HFF-Myc (cell line): ENCODE data around the gene C1orf146.
A peak's percentile ranks its signal among the peaks of the same experiment; 100 is the strongest.

ENCODE experiments used
- DNase-seq: peaks from one replicate; pipeline ENCODE4 v3.0.0-alpha.2; 2011; ENCODE audit warnings: low read depth; ENCODE audit errors: extremely low read depth
- H3K4me3 ChIP-seq: replicated peaks from 2 replicates; pipeline ENCODE4 v1.5.1; 2011; ENCODE audit warnings: low read depth, mild to moderate bottlenecking, control low read depth, low read length
- TF ChIP-seq, protein P1 (sequence below): IDR thresholded peaks from 2 replicates; pipeline ENCODE4 v1.5.1; 2012; ENCODE audit warnings: mild to moderate bottlenecking, low read depth, low read length, control low read depth; ENCODE audit errors: missing control alignments

The C1orf146 gene

DNA sequence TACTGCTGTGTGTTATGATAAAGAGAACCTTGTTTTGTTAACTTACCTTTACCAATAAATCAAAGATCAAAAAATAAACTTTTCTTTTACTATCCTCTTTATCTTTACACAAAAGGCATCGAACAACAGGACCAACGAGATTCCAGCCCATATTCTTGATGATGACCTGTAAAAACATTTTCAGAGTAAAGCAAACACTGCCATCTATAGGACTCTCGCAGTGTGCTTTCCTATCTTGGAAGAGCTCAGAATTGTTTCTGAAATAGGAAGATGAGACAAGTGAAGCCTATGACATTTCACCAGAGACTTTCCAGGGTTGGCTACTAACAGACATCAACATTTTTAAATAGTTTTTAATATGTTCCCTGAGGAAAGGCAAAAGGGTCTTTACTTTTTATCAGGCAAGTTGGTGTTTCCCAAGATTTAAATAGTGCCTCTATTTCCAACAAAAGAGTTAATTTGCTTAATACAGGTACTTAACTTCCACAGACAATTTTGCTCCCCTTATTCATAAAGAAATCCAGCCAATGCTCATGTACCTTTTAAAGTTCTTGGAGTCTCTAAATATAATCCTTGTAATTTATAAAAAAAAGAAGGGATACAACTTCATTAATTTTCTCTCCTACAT is 73.8 kb downstream of the C1orf146 start:
- peak; percentile 22 for DNase-seq
- TF ChIP-seq, protein P1, sequence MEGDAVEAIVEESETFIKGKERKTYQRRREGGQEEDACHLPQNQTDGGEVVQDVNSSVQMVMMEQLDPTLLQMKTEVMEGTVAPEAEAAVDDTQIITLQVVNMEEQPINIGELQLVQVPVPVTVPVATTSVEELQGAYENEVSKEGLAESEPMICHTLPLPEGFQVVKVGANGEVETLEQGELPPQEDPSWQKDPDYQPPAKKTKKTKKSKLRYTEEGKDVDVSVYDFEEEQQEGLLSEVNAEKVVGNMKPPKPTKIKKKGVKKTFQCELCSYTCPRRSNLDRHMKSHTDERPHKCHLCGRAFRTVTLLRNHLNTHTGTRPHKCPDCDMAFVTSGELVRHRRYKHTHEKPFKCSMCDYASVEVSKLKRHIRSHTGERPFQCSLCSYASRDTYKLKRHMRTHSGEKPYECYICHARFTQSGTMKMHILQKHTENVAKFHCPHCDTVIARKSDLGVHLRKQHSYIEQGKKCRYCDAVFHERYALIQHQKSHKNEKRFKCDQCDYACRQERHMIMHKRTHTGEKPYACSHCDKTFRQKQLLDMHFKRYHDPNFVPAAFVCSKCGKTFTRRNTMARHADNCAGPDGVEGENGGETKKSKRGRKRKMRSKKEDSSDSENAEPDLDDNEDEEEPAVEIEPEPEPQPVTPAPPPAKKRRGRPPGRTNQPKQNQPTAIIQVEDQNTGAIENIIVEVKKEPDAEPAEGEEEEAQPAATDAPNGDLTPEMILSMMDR = peak; percentile 65
- no peak overlapping the region for H3K4me3 ChIP-seq
